LNCaP clone FGC (cell line): ENCODE results near the gene TMPRSS5.

ENCODE experiments used
- DNase-seq: peaks from one replicate; pipeline ENCODE4 v3.0.0-alpha.2; 2011; ENCODE audit warnings: low read depth
- H3K4me3 ChIP-seq: 2 replicates; pipeline ENCODE4 v1.5.1; 2011; ENCODE audit warnings: mild to moderate bottlenecking, low read depth, low read length, control low read depth
- CTCF ChIP-seq: IDR thresholded peaks from 2 replicates; pipeline ENCODE4 v1.5.1; 2012; ENCODE audit warnings: mild to moderate bottlenecking; ENCODE audit not compliant: control insufficient read depth, insufficient read depth; ENCODE audit errors: extremely low read depth

The TMPRSS5 gene

GRCh38 chr11:113663567-113663966 is 42.5 kb downstream of the TMPRSS5 start:
- no peak overlapping the region for H3K4me3 ChIP-seq
- TF ChIP-seq CTCF, result no peak
- no peak for DNase-seq

DNA sequence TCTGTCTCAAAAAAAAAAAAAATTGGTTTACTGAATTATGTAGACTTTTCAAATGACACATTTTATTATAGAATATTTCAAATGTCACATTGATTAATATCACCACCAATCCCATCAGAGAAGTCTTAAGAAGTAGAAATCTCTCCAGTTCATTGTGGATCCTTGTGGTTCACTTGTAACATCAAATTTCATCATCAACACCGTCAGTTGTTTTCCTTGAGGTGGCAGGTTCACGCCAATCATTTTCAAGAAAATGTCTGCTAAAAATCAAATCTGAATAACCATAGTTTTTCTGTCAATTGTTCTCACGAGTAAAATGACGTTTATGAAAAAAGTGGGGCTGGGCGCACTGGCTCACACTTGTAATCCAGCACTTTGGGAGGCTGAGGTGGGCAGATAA is 50.3 kb downstream of the TMPRSS5 start:
- no peak for TF ChIP-seq CTCF
- H3K4me3 ChIP-seq, result no peak overlapping the region
- DNase-seq, result no peak

- DNase-seq, result no peak
- TF ChIP-seq CTCF, result no peak
- H3K4me3 ChIP-seq, result no peak overlapping the region
Observed at GRCh38 chr11:113651023-113651422, 55.1 kb downstream of the TMPRSS5 start.

DNA sequence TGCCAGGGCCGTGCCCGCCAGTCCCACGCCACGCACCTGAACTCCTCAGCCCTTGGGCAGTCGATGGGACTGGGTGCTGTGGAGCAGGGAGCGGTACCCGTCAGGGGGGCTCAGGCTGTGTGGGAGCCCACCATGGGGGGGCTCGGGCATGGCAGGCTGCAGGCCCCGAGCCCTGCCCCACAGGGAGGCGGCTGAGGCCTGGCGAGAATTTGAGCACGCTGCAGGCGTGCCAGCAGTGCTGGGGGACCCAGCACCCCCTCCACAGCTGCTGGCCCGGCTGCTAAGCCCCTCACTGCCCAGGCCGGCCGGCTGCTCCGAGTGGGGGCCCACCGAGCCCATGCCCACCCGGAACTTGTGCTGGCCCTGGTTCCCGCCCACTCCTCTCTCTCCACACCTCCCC is 56.8 kb downstream of the TMPRSS5 start:
- no peak for TF ChIP-seq CTCF
- no peak for DNase-seq
- no peak overlapping the region for H3K4me3 ChIP-seq

DNA sequence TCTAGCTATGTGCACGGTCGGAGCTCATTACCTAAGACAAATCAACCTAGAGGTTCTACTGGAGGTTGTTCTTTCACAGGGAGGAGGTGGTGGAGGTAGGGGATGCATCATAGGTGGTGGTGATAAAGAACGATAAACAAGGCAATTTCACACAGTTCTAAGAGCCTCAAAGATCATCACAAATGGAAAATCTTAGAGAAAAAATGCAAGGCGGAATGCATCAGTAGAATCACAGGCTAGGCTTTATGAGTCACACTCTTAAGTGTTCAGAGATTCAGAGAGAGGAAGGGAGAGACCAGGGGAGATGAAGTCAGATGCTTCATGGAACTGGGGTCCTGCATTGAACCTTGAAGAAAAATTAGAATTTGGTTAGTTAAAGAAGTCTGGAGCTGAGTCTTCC is 58.3 kb downstream of the TMPRSS5 start:
- no peak for DNase-seq
- TF ChIP-seq CTCF, result no peak
- H3K4me3 ChIP-seq, result no peak overlapping the region

DNA sequence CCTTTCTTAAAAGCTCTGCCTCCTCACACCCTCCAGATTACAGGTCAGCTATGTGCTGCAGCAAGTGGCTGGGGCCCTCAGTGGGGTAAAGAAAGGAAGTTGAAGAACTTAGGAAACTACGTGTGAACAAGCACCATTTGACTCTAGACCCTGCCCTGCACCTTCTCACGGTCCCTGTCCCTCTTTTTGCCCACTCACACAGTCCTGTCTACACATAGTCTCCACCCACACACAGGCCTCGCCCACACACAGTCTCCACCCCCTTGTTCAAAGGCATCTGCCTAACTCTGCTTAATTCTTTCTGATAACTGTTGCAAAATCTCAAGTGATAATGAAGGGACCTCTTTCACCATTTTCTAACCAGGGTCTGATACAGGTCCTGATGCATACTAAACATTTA is 59.0 kb downstream of the TMPRSS5 start:
- no peak for TF ChIP-seq CTCF
- no peak overlapping the region for H3K4me3 ChIP-seq
- DNase-seq, result no peak

DNA sequence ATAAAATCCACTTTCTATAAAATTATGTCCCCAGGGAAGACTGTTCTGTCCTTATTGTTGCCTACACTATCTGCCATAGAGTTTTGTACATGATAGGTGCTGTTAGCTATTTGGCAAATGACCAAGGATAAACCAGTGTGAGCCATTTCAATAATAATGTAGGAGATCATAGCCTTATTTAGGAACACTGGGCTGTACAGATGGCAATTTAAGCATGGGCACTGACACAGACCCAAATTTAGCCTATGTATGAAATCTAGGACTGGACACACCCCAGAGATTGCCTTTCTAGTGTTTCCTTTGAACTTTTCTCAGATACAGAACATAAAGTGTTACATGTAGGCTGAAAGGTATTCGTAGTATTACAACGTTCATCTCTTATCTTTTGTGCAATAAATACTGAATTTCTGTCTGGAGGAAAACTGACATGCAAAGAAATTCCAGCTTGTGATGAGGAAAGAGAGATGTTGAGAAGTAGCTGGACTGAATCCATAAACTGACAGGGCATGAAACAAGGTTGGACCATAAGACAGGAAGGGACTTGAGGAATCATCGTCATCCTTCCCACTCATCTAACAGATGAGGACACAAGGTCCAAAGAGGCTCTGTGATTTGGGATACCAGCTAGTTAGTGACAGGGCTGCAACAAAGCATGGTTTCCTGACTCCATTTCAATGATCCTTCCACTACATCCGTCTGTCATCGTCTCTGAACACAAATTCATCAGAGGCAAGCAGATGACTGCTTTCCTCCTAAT is 60.3 kb downstream of the TMPRSS5 start:
- no peak for TF ChIP-seq CTCF
- no peak for DNase-seq
- no peak overlapping the region for H3K4me3 ChIP-seq
